ENCODE measurements around the gene CTSW.

CTSW gene

GRCh38 chr11:65928667-65929066 is 49.0 kb downstream of the CTSW start:
- Histone ChIP-seq H3K27me3 (ENCODE audit: low read depth, low read length) (no peaks in the 10 kb centered on the region), H3K4me1 (ENCODE audit: control insufficient read depth in 1 of 2, insufficient read depth in 2 of 2, low read length in 2 of 2) (no peaks in the 10 kb centered on the region), H3K27ac (ENCODE audit: low read length) (no peak overlapping the region), H3K9me3 (ENCODE audit: control insufficient read depth in 1 of 2, low read length in 2 of 2) (no peaks in the 10 kb centered on the region), H3K36me3 (ENCODE audit: control insufficient read depth in 1 of 2, insufficient read depth in 2 of 2, low read length in 2 of 2) (no peaks in the 10 kb centered on the region), H3K4me3 (ENCODE audit: low read depth in 1 of 2, low read length in 2 of 2) (no peak overlapping the region)

GRCh38 chr11:65931773-65932557 is 52.3 kb downstream of the CTSW start:
- H3K27me3 ChIP-seq (ENCODE audit: low read depth, low read length) = no peaks in the 10 kb centered on the region
- no peaks in the 10 kb centered on the region for H3K9me3 ChIP-seq (ENCODE audit: control insufficient read depth in 1 of 2, low read length in 2 of 2)
- H3K36me3 ChIP-seq (ENCODE audit: control insufficient read depth in 1 of 2, insufficient read depth in 2 of 2, low read length in 2 of 2) = no peaks in the 10 kb centered on the region
- no peak overlapping the region for H3K27ac ChIP-seq (ENCODE audit: low read length)
- H3K4me3 ChIP-seq (ENCODE audit: low read depth in 1 of 2, low read length in 2 of 2) = no peak overlapping the region
- H3K4me1 ChIP-seq (ENCODE audit: control insufficient read depth in 1 of 2, insufficient read depth in 2 of 2, low read length in 2 of 2) = no peaks in the 10 kb centered on the region

DNA sequence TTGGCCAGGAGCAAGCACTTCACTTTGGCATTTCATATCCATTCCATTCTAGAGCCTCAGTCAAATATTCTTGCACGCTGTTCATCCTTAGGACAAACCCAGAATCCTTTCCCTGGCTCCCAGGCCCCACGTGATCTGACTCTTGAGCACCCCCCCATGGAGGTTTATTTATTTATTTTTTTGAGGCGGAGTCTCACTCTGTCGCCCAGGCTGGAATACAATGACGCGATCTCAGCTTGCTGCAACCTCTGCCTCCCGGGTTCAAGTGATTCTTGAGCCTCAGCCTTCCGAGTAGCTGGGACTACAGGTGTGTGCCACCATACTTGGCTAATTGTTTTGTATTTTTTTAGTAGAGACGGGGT is 52.9 kb downstream of the CTSW start:
- Histone ChIP-seq H3K36me3 (ENCODE audit: control insufficient read depth in 1 of 2, insufficient read depth in 2 of 2, low read length in 2 of 2) (no peaks in the 10 kb centered on the region), H3K27me3 (ENCODE audit: low read depth, low read length) (no peaks in the 10 kb centered on the region), H3K4me3 (ENCODE audit: low read depth in 1 of 2, low read length in 2 of 2) (no peak overlapping the region), H3K4me1 (ENCODE audit: control insufficient read depth in 1 of 2, insufficient read depth in 2 of 2, low read length in 2 of 2) (no peaks in the 10 kb centered on the region), H3K27ac (ENCODE audit: low read length) (no peak overlapping the region), H3K9me3 (ENCODE audit: control insufficient read depth in 1 of 2, low read length in 2 of 2) (no peaks in the 10 kb centered on the region)

All from muscle layer of duodenum (tissue), 2 donors.